ENCODE results near the gene PATJ.
A peak's percentile ranks its signal among the peaks of the same experiment; 100 is the strongest.
"Not testable (repeated sequence)": the region's sequence is repeated elsewhere in the genome, so short reads cannot be mapped to it uniquely, and the experiment has no call there.

PATJ gene

GRCh38 chr1:61741711-61742619 is at the start of gene PATJ:
PATJ (plus strand) TSS chr1:61742480; CDS start chr1:61762893, 20,413 bp downstream.
- FAIRE-seq: no peak
- DNase-seq (ENCODE audit: extremely low spot score, insufficient read length, low read depth): peak; percentile 49

- FAIRE-seq (no peak), DNase-seq (ENCODE audit: extremely low spot score, insufficient read length, low read depth) (no peak)
These were observed 42.1 kb upstream of the PATJ start for GRCh38 chr1:61699911-61700851.

GRCh38 chr1:61708953-61709907 is 33.0 kb upstream of the PATJ start:
- DNase-seq (ENCODE audit: extremely low spot score, insufficient read length, low read depth): no peak
- no peak for FAIRE-seq

DNA sequence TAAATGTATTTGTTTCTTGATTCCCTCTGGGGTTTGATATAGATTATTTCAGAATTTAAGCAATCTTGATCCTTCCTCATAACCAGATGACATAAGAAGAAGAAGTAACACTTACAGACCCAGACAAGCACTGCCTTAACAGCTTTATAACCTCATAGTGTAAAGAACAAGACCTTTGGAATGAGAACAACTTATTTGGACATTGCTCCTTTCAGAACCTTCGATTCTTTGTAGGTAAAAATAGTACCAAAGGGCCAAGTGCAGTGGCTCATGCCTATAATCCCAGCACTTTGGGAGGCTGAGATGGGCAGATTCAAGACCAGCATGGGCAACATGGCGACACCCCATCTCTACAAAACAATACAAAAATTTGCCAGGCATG is 32.4 kb upstream of the PATJ start:
- no peak for FAIRE-seq
- no peak for DNase-seq (ENCODE audit: extremely low spot score, insufficient read length, low read depth)

DNA sequence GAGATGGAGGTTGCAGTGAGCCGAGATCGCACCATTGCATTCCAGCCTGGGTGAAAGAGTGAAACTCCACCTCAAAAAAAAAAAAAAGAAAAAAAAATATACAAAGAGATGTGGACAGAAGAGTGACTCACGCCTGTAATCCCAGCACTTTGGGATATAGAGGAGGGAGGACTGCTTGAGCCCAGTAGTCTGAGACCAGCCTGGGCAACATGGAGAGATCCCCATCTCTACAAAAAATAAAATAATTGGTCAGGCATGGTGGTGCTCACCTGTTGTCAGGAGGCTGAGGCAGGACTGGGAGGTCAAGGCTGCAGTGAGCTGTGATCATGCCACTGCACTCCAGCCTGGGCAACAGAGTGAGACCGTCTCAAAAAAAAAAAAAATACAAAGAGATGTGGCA is 31.0 kb upstream of the PATJ start:
- FAIRE-seq; DNase-seq (ENCODE audit: extremely low spot score, insufficient read length, low read depth): not testable (repeated sequence)

DNA sequence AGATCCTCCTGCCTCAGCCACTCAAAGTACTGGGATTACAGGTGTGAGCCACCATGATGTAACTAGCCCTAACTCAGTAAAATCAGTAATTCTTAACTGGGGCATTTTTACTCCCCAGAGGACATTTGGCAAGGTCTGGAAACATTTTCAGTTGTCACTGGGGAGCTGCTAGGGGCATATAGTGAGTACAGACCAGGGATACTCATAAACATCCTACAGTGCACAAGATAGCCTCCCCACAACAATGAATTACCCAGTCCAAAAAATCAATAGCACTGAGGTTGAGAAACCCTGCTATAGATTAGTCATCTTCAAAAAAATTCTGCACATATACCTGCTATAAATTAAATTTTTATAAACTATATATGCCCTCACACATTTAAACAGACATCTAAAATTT is 30.3 kb upstream of the PATJ start:
- DNase-seq (ENCODE audit: extremely low spot score, insufficient read length, low read depth) (no peak), FAIRE-seq (no peak)

DNA sequence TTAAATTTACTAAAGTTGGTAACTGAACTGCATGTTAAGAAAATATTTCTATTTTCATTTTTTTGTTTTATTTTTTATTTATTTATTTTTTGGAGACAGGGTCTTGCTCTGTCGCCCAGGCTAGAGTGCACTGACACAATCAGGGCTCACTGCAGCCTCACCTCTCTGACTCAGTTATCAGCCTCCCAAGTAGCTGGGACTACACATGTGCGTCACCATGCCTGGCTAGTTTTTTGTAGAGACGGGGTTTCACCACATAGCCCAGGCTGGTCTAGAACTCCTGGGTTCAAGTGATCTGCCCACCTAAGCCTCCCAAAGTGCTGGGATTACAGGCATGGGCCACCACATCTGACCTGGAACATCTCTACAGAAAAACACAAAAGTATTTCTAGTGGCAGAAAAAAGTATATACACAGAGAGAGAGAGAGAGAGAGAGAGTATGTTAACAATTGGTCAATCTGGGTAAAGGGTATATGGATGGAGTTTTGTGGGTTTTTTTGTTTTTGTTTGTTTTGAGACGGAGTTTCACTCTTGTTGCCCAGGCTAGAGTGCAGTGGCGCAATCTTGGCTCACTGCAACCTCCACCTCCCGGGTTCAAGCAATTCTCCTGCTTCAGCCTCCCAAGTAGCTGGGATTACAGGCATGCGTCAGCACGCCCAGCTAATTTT is 23.1 kb upstream of the PATJ start:
- not testable (repeated sequence) for DNase-seq (ENCODE audit: extremely low spot score, insufficient read length, low read depth); FAIRE-seq

- DNase-seq (ENCODE audit: extremely low spot score, insufficient read length, low read depth): no peak
- FAIRE-seq: no peak
These were observed 17.8 kb upstream of the PATJ start for GRCh38 chr1:61724506-61724812.

DNA sequence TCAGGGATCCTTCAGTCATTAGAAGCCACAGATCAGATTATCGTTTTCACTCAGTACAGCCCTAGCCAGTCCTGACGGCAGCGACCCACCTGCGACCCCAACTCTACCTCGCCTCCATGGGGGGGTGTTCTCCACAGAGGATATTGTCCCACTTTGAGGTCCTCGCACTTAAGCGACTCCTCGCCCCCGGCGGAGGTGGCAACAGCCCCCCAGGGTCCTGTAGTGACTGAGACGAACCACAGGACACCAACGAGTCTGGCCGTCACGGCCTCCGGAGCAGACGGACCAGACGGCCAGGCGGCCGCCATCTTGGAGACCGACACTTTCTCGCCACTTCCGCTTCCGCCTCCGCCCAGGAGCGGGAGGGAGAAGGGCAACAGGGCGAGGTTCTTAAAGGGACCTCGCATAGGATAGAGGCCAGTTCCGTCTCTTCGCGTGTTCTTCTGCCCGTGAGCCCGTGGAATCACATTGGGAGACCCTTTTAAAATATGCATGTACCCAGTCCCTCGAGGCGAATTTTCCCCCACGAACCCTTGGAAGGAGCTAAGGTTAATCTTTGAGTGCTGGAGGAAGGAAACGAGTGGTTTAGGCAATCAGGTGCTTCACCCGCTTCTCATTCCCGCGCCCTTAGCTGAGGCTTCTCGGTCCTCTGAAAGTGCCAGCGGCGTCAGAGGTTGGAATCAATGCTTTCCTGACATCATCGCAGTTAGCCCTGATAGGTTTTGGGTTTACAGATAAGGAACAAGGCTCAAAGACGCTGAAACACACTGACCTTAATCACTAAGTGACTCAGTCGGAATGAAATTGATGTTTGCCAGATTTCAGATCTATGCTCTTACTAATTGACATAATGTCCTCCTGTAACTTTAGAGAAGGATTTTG is 17.2 kb upstream of the PATJ start, which contains the start of gene TM2D1:
Gene TM2D1 (minus strand): TSS at position 329 of the 882 bp plus-strand sequence. CDS start 21 bp downstream, at position 308.
- FAIRE-seq (peak; percentile 95), DNase-seq (ENCODE audit: extremely low spot score, insufficient read length, low read depth) (peak; percentile 83)

GRCh38 chr1:61727544-61727943 is 14.7 kb upstream of the PATJ start:
- FAIRE-seq: no peak
- DNase-seq (ENCODE audit: extremely low spot score, insufficient read length, low read depth): no peak

GRCh38 chr1:61730679-61731078 is 11.6 kb upstream of the PATJ start:
- not testable (repeated sequence) for FAIRE-seq

DNA sequence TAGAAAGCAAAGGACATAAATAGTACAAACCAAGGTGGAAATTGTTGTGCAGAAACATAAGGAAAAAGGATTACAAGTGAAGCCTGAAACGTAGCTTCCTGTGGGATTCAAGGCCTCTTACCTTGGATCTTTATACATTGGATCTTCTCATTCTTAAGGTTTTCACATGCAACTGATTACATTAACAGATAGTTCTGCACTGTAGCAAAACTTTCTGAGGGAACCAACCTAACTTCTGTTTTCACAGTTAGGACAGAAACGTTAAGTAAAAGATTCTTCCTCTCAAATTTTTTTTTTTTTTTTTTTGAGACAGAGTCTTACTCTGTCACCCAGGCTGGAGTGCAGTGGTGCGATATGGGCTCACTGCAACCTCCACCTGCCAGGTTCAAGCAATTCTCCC is 9.6 kb upstream of the PATJ start:
- FAIRE-seq: no peak
- DNase-seq (ENCODE audit: extremely low spot score, insufficient read length, low read depth): no peak

More at GRCh38 chr1:61730679-61731078, 11.6 kb upstream of the PATJ start:
- DNase-seq (ENCODE audit: extremely low spot score, insufficient read length, low read depth): not testable (repeated sequence)

GRCh38 chr1:61740751-61741700 is 1.3 kb upstream of the PATJ start:
- DNase-seq (ENCODE audit: extremely low spot score, insufficient read length, low read depth): no peak
- peak; percentile 5 for FAIRE-seq

GRCh38 chr1:61742620-61743430 is 545 bp downstream of the PATJ start:
- no peak for FAIRE-seq
- DNase-seq (ENCODE audit: extremely low spot score, insufficient read length, low read depth): peak; percentile 38

- no peak for FAIRE-seq
These were observed 1.1 kb downstream of the PATJ start for GRCh38 chr1:61743431-61743705.

More at GRCh38 chr1:61743431-61743705, 1.1 kb downstream of the PATJ start:
- no peak for DNase-seq (ENCODE audit: extremely low spot score, insufficient read length, low read depth)

Measured in GM18507 (cell line).